Prostate gland (tissue), 2 donors: ENCODE results near the gene DYNC1I1.

Source experiments
- POLR2A ChIP-seq: fragments of 450-650 bp; IDR thresholded peaks from one replicate; pipeline ENCODE4 v1.6.1; 2016; ENCODE audit warnings: antibody characterized with exemption, mild to moderate bottlenecking
- TF ChIP-seq, protein P1 (sequence below), 4 experiments: fragments of 200-600 bp in 2 of 4; fragments of 450-650 bp in 2 of 4; sonication (generic) in 2 of 4; IDR thresholded peaks; 1 replicate in 3 of 4; 2 replicates in 1 of 4; pipeline ENCODE4 v1.5.1; 2016 to 2019; ENCODE audit warnings: antibody characterized with exemption in 4 of 4, mild to moderate bottlenecking in 2 of 4, moderate library complexity in 2 of 4

DNA sequence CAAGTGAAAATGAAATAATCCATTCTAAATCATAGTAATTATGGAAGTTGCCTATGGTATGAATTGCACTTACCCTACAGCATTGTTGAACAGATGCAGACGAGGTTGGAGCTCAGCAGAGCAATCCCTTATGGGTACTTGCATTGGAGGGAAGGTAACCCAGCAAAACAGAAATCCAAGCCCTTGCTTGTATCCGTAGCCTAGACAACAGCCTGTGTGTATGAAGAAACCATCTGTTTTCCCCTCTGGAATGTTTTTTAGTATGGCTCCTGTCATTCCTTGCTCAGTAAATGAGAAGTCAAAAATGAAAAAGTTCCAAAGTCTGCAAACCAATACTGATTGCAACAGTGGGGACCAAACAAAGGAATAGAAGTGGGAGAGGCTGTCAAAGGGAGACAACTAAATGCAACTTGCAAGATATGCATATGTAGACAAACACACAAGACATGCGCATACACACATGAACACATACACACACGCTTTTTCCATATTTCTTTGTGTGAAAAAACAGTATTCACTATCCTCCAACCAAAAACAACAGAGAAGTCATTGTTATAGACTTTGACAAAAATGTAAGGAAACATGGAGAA is 260.8 kb downstream of the DYNC1I1 start:
- no peak for TF ChIP-seq POLR2A
- TF ChIP-seq, protein P1, sequence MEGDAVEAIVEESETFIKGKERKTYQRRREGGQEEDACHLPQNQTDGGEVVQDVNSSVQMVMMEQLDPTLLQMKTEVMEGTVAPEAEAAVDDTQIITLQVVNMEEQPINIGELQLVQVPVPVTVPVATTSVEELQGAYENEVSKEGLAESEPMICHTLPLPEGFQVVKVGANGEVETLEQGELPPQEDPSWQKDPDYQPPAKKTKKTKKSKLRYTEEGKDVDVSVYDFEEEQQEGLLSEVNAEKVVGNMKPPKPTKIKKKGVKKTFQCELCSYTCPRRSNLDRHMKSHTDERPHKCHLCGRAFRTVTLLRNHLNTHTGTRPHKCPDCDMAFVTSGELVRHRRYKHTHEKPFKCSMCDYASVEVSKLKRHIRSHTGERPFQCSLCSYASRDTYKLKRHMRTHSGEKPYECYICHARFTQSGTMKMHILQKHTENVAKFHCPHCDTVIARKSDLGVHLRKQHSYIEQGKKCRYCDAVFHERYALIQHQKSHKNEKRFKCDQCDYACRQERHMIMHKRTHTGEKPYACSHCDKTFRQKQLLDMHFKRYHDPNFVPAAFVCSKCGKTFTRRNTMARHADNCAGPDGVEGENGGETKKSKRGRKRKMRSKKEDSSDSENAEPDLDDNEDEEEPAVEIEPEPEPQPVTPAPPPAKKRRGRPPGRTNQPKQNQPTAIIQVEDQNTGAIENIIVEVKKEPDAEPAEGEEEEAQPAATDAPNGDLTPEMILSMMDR (IDR thresholded peaks at IDR 0.05): no peak
